Hematopoietic multipotent progenitor cell treated with erythropoietin and hydrocortisone succinate and interleukin-3 and kit ligand, for 6 days (in vitro differentiated cells): ENCODE data around the gene SH3BP5L.

ENCODE experiments used
- DNase-seq: peaks from one replicate; pipeline ENCODE4 v3.0.0-alpha.2; 2015

Gene SH3BP5L

DNA sequence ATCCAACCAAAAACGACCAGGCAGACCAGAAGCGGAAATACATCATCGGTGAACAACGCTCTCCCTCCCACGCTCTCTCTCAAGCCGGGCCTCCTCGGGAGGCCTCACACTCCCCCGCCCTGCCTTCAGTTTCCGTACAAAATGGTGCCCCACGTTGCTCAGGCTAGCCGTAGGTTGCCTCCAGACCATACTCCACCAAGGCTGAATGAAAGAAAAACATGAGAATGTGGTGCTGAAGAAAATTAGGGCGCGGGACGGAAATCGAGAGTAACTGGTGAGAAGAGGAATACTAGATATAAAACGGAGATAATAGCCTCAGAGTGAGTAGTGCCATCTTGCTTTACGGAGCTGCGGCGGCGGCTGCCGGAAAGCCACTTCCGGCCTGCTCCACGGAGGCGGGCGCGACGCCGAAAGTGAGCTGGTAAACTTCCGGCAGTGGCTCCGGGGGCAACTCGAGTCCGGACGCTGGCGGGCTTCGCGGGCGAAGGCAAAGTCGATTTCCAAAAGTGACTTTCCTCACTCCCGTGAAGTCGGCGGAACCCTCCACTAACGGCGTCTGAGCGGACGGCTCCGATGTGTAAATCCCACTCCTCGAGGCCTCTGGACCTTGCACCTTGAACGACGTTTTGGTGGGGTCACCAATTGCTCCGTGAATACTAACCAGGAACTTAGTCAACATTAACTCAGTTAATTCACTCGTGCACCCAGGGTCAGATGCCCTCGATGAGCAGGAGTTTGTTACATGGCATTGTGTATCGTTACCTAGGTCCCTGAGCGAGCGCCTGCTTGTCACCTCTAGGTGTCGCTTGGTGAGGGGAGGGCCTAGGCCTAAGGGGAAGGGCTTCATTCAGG is at the start of gene SH3BP5L:
Gene SH3BP5L, minus strand, starts transcription at position 7 of the 852 bp plus-strand sequence. CDS start 980 bp downstream, outside the sequence.
- peak; percentile 98 for DNase-seq

DNA sequence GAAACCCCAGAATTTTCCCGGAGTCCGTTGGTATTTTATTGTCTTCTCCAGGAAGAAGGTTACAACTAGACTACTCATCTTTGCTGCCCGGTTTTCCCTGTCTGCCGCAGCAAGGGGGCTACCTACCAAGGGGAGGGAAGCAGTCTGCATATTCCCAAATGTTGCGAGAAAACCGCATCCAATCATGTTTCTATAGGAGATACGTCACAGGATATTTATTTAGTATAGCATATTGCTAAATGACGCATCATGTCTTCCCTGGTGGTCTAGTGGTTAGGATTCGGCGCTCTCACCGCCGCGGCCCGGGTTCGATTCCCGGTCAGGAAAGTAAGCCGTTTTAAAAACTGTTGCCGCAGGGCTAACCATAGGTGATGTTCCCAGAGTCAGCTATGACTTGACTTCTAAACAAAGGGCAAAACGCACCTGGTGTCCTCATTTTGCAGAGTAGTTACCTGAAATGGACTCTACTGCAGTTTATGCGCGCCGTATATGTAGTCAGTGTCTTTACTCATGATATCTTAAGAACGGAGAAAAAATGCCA is 48.3 kb upstream of the SH3BP5L start:
- peak; percentile 91 for DNase-seq

DNA sequence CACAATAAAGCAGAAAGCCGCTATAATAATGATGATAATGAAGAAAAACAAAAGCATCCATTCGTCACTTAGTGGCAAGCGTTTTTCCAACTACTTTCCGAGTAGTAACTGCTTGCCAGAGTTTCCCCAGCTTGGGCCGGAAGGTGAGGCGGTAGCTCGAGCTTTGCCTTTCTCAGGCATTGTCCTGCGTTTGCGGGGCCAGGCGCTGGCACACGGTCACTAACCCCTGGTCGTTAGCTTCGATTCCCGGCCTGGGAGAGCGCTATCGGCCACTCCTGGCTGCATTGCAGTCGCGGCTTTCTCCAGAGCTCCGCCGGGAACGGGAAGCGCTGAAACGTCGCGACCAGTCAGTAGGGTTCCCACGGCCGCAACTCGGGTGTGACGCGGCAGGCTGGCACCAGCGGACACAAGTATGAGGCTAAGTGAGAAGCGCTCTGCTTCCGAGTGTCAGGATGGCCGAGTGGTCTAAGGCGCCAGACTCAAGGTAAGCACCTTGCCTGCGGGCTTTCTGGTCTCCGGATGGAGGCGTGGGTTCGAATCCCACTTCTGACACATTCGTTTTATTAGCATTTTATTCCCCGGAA is 47.8 kb upstream of the SH3BP5L start:
- DNase-seq, result peak; percentile 96

DNA sequence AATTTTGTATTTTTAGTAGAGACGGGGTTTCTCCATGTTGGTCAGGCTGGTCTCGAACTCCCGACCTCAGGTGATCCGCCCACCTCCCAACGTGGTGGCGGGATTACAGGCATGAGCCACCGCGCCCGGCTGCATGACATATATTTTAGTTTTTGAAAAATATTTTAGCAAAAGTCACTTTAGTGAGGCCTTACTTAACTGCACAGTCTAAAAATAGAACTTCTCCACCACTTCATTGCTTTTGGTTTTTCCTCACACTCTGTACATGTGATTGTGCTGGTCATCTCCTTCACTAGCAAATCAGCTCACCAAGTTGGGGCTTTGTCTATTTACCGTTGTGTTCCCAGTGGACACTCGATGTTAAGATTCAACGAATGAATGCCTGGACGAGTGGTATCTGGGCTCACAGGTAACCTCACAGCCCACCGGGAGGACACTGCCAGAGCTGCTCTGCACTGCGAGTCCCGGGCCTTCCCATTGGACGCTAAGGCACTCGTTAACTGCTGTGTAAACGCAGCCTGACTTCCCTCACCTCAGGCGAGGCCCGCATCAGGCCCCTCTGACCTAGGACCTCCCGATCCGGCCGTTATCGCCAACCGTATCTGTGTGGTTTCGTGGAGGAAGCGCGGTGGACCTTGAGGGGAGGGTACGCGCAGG is 47.2 kb upstream of the SH3BP5L start:
- peak; percentile 88 for DNase-seq

DNA sequence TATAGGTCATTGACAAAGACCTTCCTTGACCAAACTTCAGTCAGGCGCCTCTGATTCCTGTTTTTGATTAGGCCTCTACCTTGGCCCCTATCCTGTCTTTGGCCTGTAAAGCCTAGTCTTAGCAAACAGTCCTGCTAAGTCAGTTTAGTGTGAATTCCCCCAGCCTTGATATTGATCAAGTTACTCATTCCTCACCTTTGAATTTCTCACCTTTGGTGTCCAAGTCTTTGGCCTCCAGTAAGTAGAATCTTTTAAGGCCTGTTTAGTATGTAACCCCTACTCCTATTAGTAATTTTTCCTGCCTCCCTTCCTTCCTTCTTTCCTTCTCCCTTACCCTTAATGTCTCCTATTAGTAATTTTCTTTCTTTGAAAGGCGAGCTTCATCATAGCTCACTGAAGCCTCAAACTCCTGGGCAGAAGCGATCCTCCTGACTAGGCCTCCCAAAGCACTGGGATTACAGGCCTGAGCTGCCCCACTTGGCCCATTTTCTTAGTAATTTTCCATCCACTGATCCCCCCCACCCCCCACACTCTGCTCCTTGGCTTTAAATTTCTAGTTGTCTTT is 46.2 kb upstream of the SH3BP5L start:
- no peak for DNase-seq

DNA sequence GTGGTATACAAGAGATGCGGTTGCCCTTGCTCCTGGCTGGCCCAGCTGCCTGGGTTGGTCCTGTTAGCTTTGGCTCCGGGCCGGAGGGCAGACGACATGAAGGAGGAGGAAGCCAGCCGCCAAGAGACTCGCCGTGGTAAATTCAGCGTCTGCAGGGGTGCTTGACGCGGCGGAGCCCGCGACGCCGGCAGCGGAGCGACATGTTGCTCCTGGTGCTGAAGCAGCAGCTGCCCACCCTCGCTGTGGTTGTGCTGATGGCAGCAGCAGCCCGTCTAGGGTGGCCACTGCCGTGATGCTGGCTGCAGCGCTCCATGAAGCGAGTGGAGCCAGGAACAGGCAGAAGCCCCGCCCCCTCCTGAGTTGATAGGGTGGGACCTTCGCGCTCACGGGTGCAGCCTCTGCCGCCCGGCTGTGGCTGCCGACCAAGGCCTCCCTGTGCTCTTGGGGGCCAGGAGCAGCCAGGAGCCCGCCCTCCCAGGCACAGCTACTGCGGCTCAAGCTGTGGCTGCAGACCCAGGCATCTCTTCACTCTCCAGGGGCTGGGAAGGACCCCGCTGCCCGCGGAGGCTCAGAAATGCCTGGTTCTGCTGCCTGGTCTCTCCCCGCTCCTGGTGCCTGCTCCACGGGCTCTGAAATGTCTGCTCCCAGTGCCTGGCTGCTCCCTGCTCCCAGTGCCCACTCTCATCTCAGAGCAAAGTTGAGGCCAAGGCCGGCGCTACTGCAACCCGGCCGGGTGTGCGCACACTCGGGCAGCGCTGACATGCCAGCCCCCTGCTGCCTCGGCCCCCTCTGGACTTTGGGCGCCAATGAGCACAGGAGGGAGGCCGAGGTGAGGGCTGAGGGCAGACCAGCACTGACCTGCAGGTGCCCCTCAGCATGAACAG is 37.5 kb upstream of the SH3BP5L start:
- peak; percentile 98 for DNase-seq

DNA sequence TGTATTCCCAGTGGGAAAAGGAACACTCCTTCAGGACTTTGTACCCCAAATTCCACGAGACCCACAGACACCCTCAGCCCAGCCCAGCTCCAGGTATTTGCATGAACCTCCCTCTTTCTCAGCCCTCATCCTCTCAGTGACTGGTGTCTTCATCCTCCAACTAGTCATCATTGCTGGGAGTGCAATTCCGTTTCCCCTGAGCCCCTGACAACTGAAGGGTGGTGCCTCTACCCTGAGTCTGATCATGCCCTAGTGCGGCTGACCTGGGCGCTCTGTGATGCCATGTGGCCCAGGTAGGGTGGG is 36.9 kb upstream of the SH3BP5L start:
- peak; percentile 61 for DNase-seq

DNA sequence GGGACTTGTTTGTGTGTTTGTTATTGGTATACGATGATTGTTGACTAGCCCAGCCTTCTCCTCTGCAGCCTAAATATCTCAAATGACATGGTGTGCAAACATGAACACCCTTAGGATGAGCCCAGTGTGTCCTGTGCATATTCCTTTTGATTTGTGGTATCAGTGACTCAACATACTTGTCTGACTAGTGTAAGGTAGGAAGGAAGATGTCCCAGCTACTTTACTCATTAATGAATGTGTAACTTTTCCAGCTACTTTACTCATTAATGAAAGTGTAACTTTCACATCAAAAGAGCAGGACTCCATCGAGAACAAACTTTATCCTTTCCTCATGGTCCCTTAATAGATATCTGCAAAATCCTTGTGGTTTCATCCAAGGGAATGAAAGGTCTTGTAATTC is 35.9 kb upstream of the SH3BP5L start:
- no peak for DNase-seq

DNA sequence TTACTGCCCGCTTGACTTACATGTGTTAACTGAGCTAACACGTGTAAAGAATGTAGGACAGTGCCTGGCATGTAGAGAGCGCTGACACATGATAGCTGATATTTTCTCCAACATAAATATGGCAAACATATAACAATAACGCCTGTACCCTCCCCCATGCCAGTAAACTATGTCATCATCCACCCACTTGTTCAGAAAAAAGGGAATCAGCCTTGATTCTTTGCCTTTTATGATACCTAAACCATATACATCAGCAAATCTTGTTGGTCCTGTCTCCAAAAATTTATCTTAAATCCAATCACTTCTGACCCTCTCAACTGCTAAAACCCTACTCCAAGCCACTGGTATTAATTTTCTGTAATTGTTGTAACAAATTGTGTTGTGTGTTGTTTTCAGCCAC is 34.3 kb upstream of the SH3BP5L start:
- no peak for DNase-seq

DNA sequence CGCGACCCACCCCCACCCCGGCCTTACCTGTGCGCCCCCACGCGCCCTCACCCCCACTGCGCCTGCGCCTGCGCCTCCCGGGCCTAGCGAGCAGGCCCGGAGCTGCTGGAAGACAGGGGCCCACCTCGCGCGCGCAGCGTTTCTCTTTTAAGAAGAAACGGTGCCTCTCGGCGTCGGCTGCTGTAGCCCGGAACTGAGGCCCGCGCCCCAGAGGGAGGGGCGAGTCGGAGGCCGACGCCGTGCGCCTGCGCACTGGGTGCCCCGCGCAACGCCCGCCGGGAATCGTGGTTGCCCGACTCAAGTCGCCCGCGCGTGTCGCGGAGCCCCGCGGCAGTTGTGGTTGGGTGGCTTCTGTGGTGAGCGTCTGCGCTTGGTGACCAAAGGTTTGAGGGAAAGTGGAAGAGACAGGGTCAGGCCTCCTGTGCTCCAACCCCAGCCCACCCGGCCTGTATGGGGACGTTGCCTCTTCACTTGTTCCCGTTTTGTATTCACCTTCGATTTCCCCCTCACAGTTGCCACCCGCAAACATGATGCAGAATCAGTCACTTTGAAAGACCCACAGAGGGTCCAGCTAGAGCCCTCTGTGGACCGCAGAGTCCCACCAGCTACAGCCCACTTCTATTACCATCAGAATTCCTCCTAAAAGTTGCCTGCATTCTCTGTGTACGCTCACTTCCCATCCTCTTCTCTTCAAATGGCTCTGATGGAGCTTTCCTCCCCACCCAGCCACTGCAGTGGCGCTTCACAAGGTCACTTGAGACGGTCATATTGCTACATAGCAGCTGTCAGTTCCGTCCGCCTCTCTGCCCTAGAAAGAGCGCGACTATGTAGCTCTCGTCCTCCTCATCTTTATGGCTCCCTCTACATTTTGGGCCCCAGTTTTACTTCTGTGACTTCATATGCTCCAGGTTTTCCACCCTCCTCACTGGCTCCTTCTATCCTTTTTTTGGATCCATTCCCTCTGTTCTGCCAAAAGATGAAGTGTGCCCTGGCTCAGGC is 33.5 kb upstream of the SH3BP5L start, which contains the start of gene ZNF692:
Gene ZNF692, minus strand, starts transcription at position 195 of the 999 bp plus-strand sequence. CDS start 776 bp downstream, outside the sequence.
- peak; percentile 99 for DNase-seq

DNA sequence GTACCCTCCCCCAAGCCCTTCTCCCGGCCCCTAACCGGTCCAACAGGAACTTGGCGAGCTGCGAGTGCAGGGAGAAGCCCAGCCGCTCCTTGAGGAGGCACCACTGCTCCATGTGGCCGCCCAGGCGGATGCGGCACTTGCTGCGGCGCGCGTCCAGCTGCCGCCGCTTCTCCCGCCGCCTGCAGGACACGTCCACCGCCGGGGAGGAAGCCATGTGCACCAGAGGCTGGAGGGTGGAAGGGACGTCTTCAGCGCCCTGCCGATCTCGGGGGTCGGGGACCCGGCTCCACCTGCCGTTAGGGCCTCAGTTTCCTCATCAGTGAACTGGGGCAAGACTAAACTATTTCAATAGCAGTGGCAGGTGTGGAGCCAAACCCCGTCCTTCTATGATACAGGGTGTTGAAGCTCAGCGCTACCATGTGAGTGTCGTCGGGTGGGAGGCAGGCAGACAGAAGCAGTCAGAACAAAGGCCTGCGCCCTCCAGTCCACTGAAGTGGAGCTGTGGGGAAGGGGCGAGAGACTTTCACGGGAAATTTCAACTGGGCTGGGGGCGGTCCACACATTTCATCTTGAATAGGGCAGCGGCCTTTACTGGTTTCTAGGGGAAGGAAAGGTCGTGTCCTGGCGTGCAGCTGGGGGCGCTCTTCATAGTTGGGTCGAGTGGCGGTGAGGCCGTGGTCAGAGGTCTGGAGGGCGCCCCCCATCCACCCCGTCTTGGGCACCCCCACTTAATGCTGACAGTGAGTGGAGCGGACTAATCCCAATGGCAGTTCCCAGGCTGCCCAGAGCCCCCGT is 32.6 kb upstream of the SH3BP5L start:
- DNase-seq, result peak; percentile 85

DNA sequence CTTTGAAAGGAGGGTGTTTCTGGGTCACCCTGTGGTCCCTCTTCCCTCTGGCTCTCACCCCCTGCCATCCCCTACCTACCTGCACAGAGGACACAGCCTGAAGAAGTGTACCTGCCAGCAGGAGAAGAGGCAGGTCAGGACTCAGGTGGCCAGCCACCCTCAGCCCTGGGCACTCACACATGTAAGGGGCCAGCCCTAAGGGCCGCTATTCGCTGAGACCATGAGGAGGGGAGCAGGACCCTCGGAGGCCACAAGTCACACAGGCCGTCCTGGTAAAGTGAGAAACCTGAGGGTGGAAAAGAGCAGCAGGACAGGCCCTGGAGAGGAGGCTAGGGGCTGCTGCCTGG is 32.0 kb upstream of the SH3BP5L start:
- DNase-seq, result no peak

DNA sequence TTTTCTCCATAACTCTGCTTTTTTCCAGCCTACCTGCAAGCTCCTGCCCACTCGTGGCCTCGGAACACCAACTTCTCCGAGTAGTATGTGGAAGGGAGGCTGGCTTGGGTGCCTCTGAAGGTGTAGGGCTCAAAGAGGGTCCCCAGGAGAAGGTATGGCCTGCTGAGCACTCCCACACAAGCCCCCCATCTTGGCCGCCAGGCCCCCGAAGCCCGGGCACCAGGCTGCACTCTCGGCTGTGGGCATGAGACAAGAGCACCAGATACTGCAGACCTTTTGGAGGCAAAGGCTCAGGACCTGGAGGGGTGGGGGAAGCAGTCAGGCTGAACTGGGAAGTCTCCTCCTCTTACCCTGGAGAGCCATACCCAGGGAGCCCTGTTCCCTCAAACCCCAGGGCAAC is 31.5 kb upstream of the SH3BP5L start:
- DNase-seq, result peak; percentile 57

DNA sequence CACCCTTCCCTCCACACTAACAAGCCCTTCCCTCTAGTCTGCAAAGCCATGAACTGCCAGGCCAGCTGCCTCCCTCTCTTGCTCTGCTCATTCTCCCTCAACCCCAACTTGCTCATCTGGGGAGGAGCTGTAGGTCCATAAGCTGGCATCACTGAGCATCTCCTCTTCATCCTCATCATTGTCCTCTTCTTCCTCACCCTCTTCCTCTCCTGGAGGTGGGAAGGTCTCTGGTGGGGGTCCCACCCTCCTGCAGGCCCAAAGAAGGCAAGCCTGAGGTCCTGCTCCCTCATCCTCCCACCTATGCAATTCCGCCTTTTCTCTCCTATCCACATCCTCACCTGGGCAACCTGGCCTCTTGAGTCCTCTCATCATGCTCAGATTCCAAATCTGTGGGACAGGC is 30.5 kb upstream of the SH3BP5L start:
- no peak for DNase-seq

DNA sequence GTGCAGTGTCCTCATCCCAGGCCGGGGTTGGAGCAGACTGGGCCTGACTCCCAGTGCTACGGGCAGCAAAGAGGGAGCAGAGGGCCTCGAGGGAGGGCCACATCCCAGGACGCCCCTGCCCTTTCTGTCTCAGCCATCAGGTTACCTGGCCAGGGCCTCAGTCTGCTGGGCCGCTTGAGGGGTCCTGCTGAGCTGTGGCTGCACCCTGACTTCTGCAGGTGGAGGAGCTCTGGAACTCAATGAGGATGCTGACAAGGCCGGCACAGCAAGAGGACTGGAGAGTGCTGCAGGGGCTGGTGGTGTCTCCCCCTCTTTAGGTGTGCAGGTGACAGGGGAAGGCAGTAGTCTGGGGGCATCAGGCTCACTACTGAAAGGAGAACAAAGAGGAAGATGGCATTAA is 29.9 kb upstream of the SH3BP5L start:
- DNase-seq, result no peak

DNA sequence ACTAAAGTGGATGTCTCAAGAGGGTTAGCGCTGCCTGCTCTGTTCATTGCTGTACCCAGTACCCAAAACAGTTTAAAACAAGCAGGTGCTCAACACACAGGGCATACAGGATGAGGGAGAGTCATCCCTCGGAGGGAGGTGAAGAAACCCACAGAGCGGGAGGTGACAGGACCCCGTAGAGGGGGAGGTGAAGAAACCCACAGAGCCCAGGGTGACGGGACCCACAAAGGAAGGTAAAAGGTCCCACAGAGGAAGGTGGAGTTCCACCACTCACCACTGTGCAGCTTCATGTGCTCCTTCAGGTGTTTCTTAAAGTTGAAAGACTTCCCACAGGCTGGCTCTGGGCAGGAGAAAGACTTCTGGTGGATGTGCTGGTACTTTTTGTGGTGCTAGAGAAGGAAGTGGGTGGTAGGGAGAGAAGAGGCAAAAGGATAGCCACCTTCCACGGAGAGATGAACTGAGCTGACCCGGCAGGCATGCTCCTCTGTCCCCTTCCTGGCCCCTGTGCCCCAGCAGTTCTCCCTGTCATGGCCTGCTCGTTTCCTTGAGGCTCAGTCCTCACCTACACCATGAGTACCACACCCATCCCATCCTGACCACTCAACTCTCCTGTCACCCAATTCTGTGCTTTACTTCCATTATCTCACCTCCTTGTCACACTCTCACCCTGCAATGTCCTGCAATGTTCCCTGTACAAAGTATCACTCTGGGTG is 28.1 kb upstream of the SH3BP5L start:
- DNase-seq, result no peak

DNA sequence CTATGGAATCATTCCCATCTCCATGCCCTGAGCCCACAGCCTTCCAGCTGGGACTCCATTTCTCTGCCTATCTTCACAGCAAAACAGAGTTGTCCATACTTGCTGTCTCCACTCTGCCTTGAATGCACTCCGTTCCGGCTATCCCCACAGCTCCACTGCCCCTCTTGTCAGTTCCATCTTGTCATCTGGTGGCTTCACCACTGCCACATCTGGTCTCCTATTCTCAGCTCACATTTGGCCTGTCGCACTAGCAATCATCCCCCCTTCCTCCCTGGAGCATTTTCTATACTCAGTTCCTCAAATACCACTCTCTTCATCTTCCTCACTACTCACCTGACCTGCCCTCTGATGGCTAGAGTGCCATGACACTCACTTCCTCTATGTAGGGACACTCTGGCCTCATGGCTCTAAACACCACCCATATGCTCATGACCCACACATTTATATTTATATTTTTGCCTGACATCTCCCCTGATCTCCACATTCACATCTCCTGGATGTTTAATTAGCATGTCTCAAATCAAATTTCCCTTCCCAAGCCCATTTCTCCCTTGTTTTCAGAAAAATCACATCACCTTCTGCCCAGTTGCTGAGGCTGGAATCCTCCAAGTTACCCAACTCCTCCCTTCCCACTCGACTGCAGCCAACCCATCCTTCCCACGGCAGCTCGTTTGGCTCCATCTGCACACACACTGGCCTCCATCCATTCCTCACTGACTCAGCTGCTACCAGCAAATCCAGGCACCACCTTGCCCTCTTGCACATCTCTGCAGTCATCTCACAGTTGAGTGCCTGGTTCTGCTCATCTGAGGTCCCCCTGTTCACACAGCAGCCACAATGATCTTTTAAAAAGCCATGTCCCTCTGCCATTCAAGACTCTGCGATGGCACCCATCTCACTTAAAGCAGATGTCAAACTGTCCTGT is 27.0 kb upstream of the SH3BP5L start:
- no peak for DNase-seq

DNA sequence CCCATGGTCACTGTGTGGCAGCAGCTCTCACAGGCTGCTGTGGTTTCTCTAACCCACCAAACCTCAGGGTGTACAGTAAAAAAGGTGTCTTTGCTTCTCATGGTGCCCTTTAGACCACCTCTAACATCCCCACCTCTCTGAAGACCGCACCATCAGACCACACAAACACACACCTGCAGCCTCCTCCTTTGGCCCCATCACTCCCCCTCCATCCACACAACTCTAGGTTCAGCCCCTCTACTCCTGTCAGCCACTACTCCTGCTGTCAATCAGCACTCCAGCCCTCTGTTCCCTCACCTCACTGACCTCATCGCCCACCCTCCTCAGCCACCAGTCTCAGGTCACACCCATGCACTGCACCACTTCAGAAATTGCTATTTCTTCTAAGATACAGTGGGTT is 25.7 kb upstream of the SH3BP5L start:
- DNase-seq, result no peak
